ENCODE measurements around the gene REXO5.

Gene REXO5

DNA sequence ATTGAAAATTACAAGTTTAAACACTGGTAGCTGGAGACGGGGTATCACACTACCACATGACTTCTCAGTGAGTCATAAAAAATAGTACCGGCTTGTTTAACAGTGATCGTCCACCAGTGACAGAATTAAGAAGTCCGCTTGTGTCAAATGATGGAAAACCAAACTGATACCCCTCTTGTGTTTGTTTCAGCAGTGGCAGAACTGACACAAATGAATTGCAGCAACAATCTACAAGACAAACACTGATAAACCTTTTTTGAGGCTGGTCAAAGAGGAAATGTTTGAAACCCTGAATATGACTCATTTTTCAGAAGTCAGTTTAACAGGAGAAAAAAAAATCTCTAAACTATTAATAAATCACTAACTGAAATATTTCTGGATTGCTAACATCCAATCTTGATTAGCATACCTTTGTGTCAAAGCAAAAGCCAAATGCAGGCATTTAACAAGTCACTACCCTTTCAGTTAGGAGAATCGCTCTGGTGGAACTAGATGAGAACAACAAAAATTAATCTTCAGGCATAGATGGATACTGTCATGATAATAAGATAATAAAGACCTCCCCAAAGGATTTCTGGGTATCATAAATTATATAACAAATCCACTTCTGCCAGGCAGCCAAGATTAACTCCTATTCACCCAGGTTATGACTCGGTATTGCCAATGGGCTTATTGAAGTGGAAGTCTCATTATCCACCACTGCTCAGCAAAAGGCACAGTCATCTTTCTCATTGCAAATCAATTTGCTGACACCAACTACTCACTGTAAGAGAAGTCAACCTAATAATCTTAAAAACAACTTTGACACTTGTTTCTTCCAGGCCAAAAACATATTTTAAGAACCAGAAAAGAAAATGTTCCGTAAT is 73.1 kb downstream of the REXO5 start:
- DNase-seq = no peak

DNA sequence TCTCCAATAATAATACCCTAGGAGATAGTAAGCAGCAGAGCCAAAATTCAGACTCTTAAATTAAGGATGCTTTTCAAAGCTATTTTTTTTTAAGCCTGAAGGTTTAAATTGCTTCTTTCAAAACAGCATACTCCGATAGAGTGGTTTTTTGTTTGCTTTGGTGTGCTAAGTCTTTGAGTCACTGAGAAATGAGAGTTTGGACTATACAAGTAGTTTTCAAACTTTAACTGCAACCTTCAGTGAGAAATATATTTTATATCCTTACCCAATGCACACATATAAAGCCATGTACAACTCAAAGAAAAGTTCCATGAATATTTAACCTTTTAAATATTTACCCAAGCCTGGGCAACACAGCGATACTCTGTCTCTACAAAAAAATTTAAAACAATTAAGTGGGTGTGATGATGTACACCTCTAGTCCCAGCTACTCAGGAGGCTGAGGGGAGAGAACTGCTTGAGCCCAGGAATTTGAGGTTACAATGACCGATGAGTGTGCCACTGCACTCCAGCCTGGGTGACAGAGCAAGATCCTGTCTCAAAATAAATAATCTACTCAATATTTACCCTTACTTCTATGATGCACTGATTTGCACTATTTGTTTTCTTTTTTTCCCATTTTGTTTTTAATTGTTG is 74.7 kb downstream of the REXO5 start:
- no peak for DNase-seq

DNA sequence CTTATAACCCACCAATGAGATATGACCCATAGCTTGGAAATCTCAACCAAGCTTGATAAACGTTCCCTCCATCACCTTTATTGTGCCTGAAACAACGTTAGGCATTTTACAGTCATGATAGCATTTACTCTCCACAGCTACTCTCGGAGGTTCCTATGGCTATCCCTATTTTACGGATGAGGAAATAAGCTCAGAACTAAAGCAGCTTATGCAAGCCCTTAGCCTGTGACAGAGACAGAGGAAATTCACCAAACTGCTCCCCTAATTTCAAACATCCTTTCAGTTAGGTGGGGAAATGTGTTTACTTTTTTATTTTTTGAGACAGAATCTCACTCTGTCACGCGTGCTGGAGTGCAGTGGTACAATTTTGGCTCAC is 75.2 kb downstream of the REXO5 start:
- DNase-seq = no peak

DNA sequence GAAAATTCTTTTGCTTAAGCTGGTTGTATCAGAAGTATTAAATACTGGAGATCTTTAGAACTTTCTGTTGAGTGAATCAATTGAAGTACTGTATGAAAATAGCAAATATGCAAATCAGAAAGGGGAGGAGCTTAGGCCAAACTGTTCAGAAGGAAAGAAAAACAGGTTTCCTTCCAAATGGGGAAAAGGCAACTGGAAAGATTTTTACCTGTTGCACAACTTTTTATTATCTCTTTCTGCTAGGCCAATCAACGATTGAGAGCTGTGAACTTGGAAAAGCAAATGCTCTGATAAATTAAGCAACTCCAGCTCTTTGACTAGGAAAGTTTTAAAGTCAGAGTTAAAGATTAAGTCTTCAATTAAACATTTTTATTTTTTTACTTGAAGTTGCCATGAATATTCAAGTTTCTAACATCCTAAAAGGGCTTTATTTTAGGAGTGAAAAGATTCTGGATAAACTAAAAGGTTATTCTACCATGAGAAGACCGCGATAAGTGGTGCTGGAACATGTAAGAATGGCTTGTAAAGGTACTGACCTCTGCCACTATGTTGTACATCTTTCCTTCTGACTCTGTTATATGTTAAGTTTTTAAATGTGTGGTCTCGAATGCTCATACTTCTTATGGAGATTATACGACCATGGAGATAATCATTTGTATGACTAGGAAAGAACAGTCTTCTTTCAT is 77.4 kb downstream of the REXO5 start:
- no peak for DNase-seq

DNA sequence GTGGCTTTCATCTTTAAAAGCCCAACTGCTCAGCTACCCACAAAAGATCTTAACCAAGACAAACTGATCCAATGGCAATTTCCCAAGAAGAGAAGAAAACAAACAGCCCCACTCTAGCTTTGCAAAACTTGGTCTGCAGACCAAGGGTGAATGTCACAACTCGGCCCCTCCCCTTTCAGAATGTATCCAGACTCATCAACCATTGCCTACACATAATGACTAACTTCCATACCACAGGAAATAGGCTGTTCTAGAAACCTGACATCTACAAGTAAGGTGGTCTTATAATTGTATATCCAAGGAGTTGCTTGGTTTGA is 77.9 kb downstream of the REXO5 start:
- DNase-seq = no peak

DNA sequence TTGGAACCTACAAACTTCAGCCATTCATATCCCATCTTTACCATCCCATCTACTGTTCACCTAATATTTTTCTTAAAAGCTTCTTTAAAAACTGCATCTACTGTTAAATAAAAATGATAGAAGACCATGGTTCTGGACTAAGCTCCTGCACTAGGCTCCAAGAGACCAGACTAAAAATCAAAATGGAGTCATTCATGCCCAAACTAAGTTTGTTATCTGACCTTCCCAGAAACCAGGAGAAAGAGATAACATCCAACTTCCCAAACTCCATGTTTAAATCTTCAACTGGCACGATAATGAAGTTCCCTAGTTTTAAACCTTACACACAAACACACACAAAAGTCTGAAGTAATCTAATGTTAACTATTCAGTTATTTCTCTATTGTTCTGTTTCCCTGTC is 80.0 kb downstream of the REXO5 start:
- DNase-seq = no peak

DNA sequence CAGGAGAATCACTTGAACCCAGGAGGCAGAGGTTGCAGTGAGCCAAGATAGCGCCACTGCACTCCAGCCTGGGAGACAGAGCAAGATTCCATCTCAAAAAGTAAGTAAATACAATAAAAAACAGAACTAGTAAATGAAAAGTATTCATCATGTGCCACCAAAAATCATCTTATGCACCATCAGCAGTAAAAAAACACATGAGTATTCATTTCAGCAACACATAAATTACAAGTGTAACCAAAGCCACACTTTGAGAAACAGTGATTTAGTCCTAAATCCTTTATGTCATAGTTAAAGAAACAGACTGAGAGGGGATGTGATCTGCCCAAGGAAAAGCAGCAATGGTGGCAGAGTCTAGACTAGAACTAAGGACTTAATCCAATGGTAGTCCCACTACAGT is 80.9 kb downstream of the REXO5 start:
- DNase-seq = no peak

DNA sequence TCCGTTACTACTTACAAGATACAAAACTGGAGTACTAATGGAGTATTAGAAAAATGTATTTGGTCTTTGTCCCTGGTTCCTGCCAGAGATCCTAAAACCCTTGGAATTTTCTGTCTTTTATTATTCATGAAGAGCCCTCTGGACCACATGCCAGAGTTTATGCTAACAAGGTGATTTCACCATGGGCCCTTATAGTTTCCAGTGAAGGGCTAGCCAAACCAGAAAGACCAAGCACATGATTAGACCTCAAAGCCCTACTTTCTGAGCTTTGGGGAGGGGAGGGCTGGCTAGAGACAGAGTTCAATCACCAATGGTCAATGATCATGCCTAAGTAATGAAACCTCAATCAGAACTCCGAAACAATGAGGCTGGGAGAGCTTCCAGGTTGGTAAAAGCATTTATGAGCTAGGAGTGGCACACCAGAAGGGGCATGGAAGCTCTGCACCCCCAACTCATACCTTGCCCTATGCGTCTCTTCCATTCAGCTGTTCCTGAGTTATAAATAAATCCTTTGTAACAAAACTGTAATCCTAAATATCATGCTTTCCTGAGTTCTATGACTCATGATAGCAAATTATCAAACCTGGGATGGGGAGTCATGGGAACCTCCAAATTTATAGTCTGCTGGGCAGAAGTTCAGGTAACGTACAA is 83.4 kb downstream of the REXO5 start:
- DNase-seq = no peak

DNA sequence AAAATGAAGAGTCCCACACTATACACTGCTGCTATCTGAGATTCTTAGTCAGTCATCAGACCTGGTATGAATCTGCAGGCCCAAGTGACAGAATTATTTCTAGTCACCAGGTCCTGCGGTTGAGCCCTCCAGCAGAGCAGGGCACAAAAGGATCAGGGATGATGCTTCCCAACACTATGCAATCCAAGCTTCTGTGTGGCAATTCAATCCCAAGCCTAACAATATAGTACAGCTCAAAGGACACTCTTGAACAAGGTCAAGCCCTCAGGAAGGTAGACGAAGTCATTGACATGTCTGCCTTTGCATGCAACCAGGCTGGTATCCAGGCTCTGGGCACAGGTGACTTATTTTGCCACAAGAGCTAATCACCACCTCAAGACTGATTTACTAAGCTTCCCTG is 88.1 kb downstream of the REXO5 start:
- DNase-seq = no peak

DNA sequence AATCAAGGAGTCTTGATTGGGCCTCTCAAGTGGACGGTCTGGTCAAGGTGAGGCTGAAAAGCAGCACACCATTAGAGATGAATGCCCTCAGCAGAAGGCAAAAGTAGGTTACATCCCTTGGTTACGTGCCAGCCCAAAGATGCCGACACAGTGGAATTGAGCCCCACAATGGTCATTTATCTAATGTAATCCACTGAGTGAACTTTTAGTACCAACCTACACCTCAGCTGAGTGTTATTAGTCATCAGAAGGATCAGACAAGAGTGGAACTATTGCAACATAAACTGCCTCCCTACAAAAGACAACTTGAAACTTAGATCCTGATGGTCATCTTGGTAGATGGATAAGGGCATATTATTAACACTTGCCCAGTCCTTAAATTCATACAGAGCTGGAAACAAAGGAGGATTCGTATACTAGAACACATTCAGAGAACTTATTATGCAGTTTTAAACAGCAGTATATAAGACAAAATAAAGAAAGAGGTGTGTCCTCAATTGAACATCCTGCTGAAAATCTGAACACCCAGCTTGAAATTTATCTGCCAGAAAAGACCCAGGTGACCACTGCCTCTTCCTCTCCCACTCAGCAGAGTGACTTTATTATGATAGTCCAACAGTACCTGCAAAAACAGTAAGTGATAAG is 91.0 kb downstream of the REXO5 start:
- DNase-seq = no peak

DNA sequence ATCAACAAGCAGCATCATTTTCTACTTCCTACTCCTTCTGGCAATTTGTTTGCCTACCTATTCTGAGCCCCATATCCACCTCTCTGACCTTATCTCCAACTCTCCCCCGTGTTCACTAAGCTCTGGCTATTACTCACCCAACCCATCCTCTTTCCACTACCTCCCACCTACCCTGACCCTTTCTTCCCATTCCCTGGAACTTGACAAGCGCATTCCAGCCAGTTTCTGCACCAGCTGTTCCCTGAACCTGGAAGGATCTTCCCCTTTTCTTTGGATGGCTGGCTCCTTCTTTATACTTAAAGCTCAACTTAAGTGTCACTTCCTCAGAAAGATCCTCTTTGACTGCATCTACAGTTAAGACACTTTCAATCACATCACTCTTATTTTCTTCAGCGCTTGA is 91.6 kb downstream of the REXO5 start:
- no peak for DNase-seq

DNA sequence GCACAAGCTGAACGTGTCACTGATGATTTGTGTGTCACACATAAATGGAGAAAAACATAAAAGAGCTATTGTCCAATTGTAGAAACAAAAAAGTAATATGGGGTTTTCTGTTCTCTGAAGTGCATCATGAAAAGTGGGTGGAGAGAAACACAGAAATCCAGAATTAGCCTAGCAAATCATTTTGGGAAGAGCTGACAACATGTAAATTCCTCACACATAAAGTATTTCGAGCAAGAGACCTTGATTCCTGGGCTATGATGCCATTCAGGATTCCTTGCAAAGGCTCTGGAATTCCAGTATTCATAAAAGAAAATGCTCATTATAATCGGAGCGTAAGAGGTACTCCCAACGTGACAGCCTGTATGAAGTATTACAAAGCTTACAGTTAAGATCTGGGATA is 92.7 kb downstream of the REXO5 start:
- DNase-seq = no peak

All from RPMI8226 (cell line).